ENCODE results near the gene ASL. TPM values are rescaled to one million over a fixed set of nuclear protein-coding genes. Genes with fewer than 3 reads are reported as not detected.
"Not testable (repeated sequence)": the region's sequence is repeated elsewhere in the genome, so short reads cannot be mapped to it uniquely, and the experiment has no call there.

Gene ASL
- total RNA-seq, result 51.1 and 71.7 TPM in 2 replicates

DNA sequence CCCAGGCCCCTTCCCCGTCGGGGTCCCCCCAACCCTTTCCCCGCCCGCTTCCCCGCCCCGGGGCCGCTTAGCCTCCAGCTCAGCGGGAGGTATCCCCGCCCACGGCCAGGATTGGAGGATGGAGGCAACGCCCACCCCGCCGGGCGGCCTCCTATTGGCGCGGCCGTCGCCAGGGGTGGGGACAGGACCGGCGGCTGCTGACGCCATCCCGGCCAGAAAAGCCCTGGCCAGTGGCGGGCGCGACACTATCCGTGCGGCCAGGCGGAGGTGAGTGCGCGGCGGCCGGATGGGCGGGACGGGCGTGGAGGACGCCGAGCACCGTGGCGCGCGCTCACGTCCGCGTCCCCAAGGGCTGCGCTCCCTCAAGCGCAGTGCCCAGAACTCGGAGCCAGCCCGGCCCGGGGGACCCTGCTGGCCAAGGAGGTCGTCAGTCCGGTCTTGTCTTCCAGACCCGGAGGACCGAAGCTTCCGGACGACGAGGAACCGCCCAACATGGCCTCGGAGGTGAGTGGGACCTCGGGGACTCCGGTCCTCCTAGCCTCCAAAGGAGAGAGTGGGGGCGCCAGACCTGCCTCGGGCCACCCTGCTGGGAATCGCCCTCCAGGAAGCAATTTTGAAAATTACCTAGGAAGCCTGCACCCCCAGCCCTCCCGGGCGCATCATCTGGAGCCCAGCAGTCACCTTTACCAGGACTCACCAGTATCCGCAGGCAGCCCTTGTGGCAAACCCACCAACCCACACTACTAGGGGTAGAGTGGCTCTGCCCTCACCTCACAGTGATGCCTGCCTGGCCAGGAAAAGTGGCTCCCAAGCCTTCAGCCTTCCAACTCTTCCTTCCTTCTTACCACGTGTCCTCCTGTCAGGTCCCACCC, at the start of gene ASL:
Gene ASL, plus strand, starts transcription at position 230 of the 872 bp plus-strand sequence. Its CDS starts 263 bp downstream, at position 493.
- DNase-seq (ENCODE audit: low read depth), result peak; percentile 51
- Histone ChIP-seq H3K4me3 (ENCODE audit: low read depth, low read length) (peak within 1 kb of the TSS; percentile 79), H3K36me3 (ENCODE audit: control insufficient read depth, insufficient read depth, low read length) (no peaks in the 10 kb centered on the region), H3K27me3 (ENCODE audit: control insufficient read depth, insufficient read depth, low read length) (no peaks in the 10 kb centered on the region)
- TF ChIP-seq, protein P1, sequence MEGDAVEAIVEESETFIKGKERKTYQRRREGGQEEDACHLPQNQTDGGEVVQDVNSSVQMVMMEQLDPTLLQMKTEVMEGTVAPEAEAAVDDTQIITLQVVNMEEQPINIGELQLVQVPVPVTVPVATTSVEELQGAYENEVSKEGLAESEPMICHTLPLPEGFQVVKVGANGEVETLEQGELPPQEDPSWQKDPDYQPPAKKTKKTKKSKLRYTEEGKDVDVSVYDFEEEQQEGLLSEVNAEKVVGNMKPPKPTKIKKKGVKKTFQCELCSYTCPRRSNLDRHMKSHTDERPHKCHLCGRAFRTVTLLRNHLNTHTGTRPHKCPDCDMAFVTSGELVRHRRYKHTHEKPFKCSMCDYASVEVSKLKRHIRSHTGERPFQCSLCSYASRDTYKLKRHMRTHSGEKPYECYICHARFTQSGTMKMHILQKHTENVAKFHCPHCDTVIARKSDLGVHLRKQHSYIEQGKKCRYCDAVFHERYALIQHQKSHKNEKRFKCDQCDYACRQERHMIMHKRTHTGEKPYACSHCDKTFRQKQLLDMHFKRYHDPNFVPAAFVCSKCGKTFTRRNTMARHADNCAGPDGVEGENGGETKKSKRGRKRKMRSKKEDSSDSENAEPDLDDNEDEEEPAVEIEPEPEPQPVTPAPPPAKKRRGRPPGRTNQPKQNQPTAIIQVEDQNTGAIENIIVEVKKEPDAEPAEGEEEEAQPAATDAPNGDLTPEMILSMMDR (IDR thresholded peaks at IDR 0.05; ENCODE audit: insufficient read depth, low read length, poor library complexity, severe bottlenecking), result no peak

DNA sequence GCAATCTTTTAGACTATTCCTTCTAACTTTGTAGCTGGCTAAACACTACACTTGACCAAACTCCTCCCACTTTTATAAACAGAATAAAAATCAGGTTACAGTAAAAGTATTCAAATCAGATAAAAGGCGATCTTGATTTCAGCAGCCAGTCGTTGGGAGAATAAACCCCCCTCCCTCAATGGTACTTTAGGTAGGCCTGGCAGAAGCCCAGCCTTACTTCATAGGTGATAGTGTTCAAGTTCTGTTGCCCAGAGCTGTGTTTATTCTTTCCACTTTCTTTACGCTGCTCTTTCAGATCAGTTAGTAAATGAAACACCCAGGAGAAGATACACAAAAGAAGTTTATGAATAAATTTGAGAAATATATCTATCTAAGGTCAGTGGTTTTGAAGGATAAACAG, 47.3 kb upstream of the ASL start:
- not testable (repeated sequence) for H3K4me3 ChIP-seq (ENCODE audit: low read depth, low read length); DNase-seq (ENCODE audit: low read depth); H3K36me3 ChIP-seq (ENCODE audit: control insufficient read depth, insufficient read depth, low read length); H3K27me3 ChIP-seq (ENCODE audit: control insufficient read depth, insufficient read depth, low read length)

DNA sequence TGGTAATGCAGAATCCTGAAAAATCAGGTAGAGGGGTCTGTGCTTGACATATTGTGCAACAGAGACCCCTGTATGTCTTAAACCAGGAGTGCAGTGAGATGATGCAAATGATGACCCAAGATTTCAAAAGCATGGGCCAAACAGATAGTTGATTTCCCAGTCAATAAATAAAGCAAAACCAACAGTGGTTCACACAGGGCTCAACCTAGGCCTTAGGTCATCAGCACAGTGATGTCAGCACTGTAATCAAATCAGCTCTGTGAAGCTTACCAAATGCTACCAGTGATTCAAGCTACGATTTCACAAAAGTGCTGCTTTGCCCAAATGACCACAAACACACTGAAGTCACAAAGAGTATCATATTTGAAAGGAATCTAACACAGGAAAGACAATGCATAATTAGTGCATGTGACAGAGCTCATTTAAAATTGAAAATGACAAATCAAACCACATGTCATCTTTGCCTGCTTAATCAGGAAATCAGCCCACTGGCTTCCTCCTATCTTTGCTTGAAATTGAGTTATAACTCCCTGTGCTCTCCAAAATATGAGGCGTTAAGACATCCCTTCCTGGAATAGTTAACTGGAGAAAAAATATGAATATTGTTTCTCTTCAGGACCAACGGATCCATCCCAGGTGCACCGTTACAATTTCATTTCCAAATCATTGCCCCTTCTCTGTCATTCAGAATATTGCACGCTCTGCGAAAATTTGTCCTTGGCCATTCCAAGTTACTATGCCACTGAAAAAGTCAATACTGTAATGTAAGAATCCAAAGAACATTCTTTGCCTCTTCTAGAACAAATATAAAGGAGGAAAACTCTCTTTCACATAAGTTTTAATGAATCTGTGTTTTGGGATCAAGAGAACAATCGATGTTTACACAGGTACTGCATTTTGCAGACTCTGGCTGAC, 41.9 kb upstream of the ASL start:
- no peaks in the 10 kb centered on the region for H3K27me3 ChIP-seq (ENCODE audit: control insufficient read depth, insufficient read depth, low read length)
- no peak overlapping the region for H3K4me3 ChIP-seq (ENCODE audit: low read depth, low read length)
- TF ChIP-seq, protein P1 (IDR thresholded peaks at IDR 0.05; ENCODE audit: insufficient read depth, low read length, poor library complexity, severe bottlenecking), result no peak
- DNase-seq (ENCODE audit: low read depth), result no peak
- H3K36me3 ChIP-seq (ENCODE audit: control insufficient read depth, insufficient read depth, low read length), result no peaks in the 10 kb centered on the region

DNA sequence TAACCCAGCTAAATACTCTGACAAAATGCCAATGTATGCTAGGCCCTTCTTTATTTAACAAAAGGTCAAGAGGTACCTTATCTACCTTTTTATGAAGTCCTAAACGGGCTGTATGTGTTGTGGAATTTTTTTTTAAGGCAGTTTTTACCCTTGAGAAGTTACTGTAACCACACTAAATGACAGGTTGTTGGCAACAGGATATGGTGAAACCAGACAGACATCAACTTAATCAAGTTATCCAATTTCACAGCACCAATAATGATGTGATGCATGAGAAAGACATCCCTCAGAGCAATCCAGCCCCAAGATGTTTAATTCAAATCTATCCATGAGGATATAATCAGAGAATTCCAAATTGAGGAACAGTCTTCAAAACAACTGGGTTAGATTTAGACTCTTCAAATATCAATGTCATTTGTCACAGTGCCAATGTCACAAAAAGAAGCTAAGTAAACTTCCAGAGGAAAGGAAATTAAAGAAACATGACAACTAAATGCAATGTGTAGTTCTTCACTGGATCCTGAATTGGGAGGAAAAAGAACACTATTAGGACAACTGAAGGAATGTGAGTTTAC, 41.1 kb upstream of the ASL start:
- not testable (repeated sequence) for H3K4me3 ChIP-seq (ENCODE audit: low read depth, low read length); H3K36me3 ChIP-seq (ENCODE audit: control insufficient read depth, insufficient read depth, low read length); H3K27me3 ChIP-seq (ENCODE audit: control insufficient read depth, insufficient read depth, low read length); DNase-seq (ENCODE audit: low read depth)

DNA sequence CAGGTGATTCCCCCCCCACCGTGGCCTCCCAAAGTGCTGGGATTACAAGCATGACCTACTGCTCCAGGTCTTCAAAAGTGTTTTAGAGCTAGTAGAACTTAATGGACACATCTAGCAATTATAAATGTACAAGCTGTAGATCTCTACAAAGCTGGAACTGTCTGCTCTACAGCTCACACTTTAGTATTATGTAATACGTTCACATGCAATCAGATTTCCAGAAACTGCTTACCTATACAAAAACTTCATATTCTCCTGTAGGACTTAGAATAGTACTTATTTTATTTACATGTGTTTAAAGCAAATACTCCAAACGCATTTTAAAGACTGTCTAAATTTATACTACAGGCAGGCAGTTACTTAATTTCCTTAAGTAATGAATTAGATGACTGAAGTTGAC, 39.2 kb upstream of the ASL start:
- TF ChIP-seq, protein P1 (IDR thresholded peaks at IDR 0.05; ENCODE audit: insufficient read depth, low read length, poor library complexity, severe bottlenecking), result no peak
- no peak for DNase-seq (ENCODE audit: low read depth)

DNA sequence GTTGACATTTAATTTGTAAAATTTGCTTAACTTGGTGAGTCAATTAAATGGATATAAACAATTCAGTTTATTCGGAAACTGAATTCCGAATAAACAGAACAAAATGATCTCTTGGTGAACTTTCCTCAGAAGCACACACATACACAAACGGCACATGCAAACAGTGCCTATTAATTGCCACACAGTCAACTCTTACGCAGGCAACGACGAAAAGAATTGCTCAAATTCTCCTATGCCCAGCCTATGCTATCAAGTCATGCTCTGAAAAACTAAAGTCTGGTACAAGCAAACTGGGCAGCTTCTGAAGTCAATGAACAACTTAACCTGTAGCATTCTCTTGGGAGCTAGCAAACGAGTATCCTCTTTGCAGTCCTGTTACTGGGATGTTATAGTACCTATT, 38.8 kb upstream of the ASL start:
- no peaks in the 10 kb centered on the region for H3K27me3 ChIP-seq (ENCODE audit: control insufficient read depth, insufficient read depth, low read length)
- TF ChIP-seq, protein P1 (IDR thresholded peaks at IDR 0.05; ENCODE audit: insufficient read depth, low read length, poor library complexity, severe bottlenecking), result no peak
- DNase-seq (ENCODE audit: low read depth), result no peak
- H3K36me3 ChIP-seq (ENCODE audit: control insufficient read depth, insufficient read depth, low read length), result no peaks in the 10 kb centered on the region
- H3K4me3 ChIP-seq (ENCODE audit: low read depth, low read length), result no peak overlapping the region

More for the DNA sequence above, 39.2 kb upstream of the ASL start:
- Histone ChIP-seq H3K36me3 (ENCODE audit: control insufficient read depth, insufficient read depth, low read length) (no peaks in the 10 kb centered on the region), H3K4me3 (ENCODE audit: low read depth, low read length) (no peak overlapping the region), H3K27me3 (ENCODE audit: control insufficient read depth, insufficient read depth, low read length) (no peaks in the 10 kb centered on the region)
